Esophagus squamous epithelium (tissue), 5 donors: ENCODE results near the gene CCDC88C. TPM values are rescaled to one million over a fixed set of nuclear protein-coding genes. Genes with fewer than 3 reads are reported as not detected.

Experiments used
- DNase-seq: peaks from one replicate; lab custom pipeline; 2025; lab: John Stamatoyannopoulos, UW
- H3K27ac ChIP-seq, 4 donors: fragments of 200-600 bp; sonication (generic); one replicate each; pipeline ENCODE4 v1.5.1; 2016 to 2019; ENCODE audit warnings: mild to moderate bottlenecking in 1 of 4
- H3K27me3 ChIP-seq, 4 donors: fragments of 200-600 bp; sonication (generic); 1 replicate in 3 of 4; 2 replicates in 1 of 4; pipeline versions ENCODE4 v1.5.1 to v1.6.0; 2017 to 2021; ENCODE audit warnings: antibody characterized with exemption in 1 of 4
- H3K36me3 ChIP-seq, 3 donors: fragments of 200-600 bp; sonication (generic); one replicate each; pipeline ENCODE4 v1.5.1; 2016 to 2019
- H3K4me1 ChIP-seq, 3 donors: fragments of 200-600 bp; sonication (generic); one replicate each; pipeline ENCODE4 v1.5.1; 2017 to 2019
- H3K4me3 ChIP-seq, 4 donors: fragments of 200-600 bp; sonication (generic); 1 replicate in 3 of 4; 2 replicates in 1 of 4; pipeline ENCODE4 v1.5.1; 2016 to 2019; ENCODE audit warnings: mild to moderate bottlenecking in 2 of 4, moderate library complexity in 1 of 4
- H3K9me3 ChIP-seq, 3 donors: fragments of 200-600 bp; sonication (generic); one replicate each; pipeline ENCODE4 v1.5.1; 2016 to 2019
- POLR2A ChIP-seq, 4 donors: fragments of 450-650 bp; IDR thresholded peaks; one replicate each; pipeline ENCODE4 v1.6.1; 2017; ENCODE audit warnings: antibody characterized with exemption in 4 of 4, mild to moderate bottlenecking in 4 of 4, moderate library complexity in 3 of 4
- whole genome bisulfite sequencing, 2 donors: methylation state at CpG; one replicate each; pipeline ENCODE4 v1.1.5; 2018; 5-methylcytosine and 5-hydroxymethylcytosine counted together
- intact Hi-C: fragments of 100-400 bp; cut with DNase I; formaldehyde crosslinking; loops from one replicate; pipeline ENCODE4 v1.15.0; 2022
- total RNA-seq, 4 donors: library from RNA; depleted of rRNA; stranded (reverse); fragments of >200 nt; gene quantifications; one replicate each; pipeline ENCODE4 v1.1.0, GENCODE V29; 2016
- TF ChIP-seq, protein P1 (sequence below), 6 experiments: fragments of 450-650 bp in 4 of 6; fragments of 200-600 bp in 2 of 6; sonication (generic) in 2 of 6; IDR thresholded peaks; one replicate each; pipeline ENCODE4 v1.5.1; 2016 to 2019; ENCODE audit warnings: antibody characterized with exemption in 6 of 6, mild to moderate bottlenecking in 4 of 6, moderate library complexity in 4 of 6
- donor health status: DM: yes; HTN: yes; CAD: no.

The CCDC88C gene
- total RNA-seq, 4 donors from 2014 or later: 23.2 to 31.5 (median 29.9) TPM

- no peak for DNase-seq
- peaks cover 14 to 100% (median 27%) of the 10 kb centered on the region in 3 donors for H3K36me3 ChIP-seq
- intact Hi-C loops: no loop called here
- no peaks in the 10 kb centered on the region for H3K9me3 ChIP-seq
- no peak overlapping the region for H3K4me3 ChIP-seq
- no peak overlapping the region for H3K27ac ChIP-seq
- 91 to 93% methylated on average over 26 to 30 of the region's 31 CpGs for WGBS, 2 donors
- no peak for TF ChIP-seq POLR2A (IDR thresholded peaks at IDR 0.05)
- TF ChIP-seq, protein P1, sequence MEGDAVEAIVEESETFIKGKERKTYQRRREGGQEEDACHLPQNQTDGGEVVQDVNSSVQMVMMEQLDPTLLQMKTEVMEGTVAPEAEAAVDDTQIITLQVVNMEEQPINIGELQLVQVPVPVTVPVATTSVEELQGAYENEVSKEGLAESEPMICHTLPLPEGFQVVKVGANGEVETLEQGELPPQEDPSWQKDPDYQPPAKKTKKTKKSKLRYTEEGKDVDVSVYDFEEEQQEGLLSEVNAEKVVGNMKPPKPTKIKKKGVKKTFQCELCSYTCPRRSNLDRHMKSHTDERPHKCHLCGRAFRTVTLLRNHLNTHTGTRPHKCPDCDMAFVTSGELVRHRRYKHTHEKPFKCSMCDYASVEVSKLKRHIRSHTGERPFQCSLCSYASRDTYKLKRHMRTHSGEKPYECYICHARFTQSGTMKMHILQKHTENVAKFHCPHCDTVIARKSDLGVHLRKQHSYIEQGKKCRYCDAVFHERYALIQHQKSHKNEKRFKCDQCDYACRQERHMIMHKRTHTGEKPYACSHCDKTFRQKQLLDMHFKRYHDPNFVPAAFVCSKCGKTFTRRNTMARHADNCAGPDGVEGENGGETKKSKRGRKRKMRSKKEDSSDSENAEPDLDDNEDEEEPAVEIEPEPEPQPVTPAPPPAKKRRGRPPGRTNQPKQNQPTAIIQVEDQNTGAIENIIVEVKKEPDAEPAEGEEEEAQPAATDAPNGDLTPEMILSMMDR (IDR thresholded peaks at IDR 0.05): no peak
- H3K27me3 ChIP-seq: no peaks in the 10 kb centered on the region
- H3K4me1 ChIP-seq: peaks cover 0 to 8% (median 0%) of the 10 kb centered on the region in 3 donors
Measured at GRCh38 chr14:91299121-91300115, 118.2 kb downstream of the CCDC88C start.

DNA sequence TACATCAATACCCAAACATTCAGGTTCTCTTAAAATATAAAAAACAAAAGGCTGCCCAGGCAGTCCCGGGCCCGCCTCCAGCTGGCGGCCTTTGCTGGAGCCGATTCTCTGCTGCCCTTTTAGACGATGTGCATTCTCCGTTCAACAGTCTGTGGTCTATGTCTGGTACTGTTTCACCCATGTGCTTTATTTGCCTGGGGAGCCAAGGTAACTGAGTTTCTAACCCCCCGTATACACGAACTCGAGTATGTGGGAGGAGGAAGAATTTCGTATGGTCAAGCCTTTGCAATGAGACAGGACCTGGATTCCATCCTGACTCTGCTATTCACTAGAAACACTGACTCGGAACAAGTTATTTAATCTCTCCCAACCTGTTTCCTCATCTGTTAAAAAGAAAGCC, 119.0 kb downstream of the CCDC88C start:
- Histone ChIP-seq H3K27me3 (no peaks in the 10 kb centered on the region), H3K27ac (no peak overlapping the region), H3K4me3 (no peak overlapping the region), H3K36me3 (peaks cover 22 to 100% (median 30%) of the 10 kb centered on the region in 3 donors), H3K9me3 (no peaks in the 10 kb centered on the region), H3K4me1 (peaks cover 0 to 8% (median 0%) of the 10 kb centered on the region in 3 donors)
- intact Hi-C loops: no loop called here
- TF ChIP-seq, protein P1 (IDR thresholded peaks at IDR 0.05): no peak
- TF ChIP-seq POLR2A (IDR thresholded peaks at IDR 0.05): no peak
- WGBS, 2 donors: 73 to 80% methylated on average over 11 of the region's 11 CpGs
- DNase-seq: no peak

- Histone ChIP-seq H3K4me3 (no peak overlapping the region), H3K27me3 (no peaks in the 10 kb centered on the region), H3K27ac (no peak overlapping the region), H3K4me1 (no peaks in the 10 kb centered on the region), H3K9me3 (no peaks in the 10 kb centered on the region), H3K36me3 (peaks cover 22 to 97% (median 29%) of the 10 kb centered on the region in 3 donors)
- 86 to 98% methylated on average over 7 to 8 of the region's 16 CpGs for WGBS, 2 donors
- DNase-seq: no peak
- intact Hi-C loops: no loop called here
- TF ChIP-seq, protein P1 (IDR thresholded peaks at IDR 0.05): no peak
- TF ChIP-seq POLR2A (IDR thresholded peaks at IDR 0.05): no peak
Measured at GRCh38 chr14:91297081-91297711, 120.4 kb downstream of the CCDC88C start.

- DNase-seq: no peak
- intact Hi-C loops: no loop called here
- Histone ChIP-seq H3K27me3 (no peaks in the 10 kb centered on the region), H3K36me3 (peaks cover 26 to 97% (median 30%) of the 10 kb centered on the region in 3 donors), H3K4me3 (no peak overlapping the region), H3K27ac (no peak overlapping the region), H3K9me3 (no peaks in the 10 kb centered on the region), H3K4me1 (no peaks in the 10 kb centered on the region)
- 88 to 93% methylated on average over 16 to 19 of the region's 23 CpGs for WGBS, 2 donors
- no peak for TF ChIP-seq POLR2A (IDR thresholded peaks at IDR 0.05)
- TF ChIP-seq, protein P1 (IDR thresholded peaks at IDR 0.05): no peak
Measured at GRCh38 chr14:91295851-91296796, 121.5 kb downstream of the CCDC88C start.
